ENCODE results near the gene INPP4A. TPM values are rescaled to one million over a fixed set of nuclear protein-coding genes. Genes with fewer than 3 reads are reported as not detected.
A peak's percentile ranks its signal among the peaks of the same experiment; 100 is the strongest.

INPP4A gene
- total RNA-seq, 1 experiment from 2014 or later, result 25.0 TPM

DNA sequence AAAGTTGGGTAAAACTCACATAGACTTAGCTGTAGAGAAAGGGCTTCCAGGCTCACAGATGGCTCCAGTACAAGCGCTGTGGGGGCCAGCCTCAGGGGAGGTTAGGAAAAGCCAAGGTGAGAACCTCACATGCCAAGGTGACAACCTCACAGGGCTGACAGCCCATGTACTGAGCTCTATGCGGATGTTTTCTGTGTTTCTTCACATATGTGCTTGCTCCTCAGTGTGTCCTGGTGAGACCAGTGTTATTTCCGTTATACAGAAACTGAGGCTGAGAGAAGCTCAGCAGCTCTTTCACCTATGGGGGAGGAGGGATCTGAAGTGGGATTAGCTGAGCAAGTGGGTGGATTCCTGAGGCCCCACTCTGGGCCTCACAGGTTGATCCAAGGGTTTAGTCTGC lies 67.3 kb downstream of the INPP4A start:
- no peak overlapping the region for H3K4me3 ChIP-seq
- no peaks in the 10 kb centered on the region for H3K27me3 ChIP-seq
- H3K4me1 ChIP-seq, result no peaks in the 10 kb centered on the region
- no peak overlapping the region for H3K27ac ChIP-seq
- no peaks in the 10 kb centered on the region for H3K9me3 ChIP-seq (replicated peaks)
- no peaks in the 10 kb centered on the region for H3K36me3 ChIP-seq
- DNase-seq, result no peak

DNA sequence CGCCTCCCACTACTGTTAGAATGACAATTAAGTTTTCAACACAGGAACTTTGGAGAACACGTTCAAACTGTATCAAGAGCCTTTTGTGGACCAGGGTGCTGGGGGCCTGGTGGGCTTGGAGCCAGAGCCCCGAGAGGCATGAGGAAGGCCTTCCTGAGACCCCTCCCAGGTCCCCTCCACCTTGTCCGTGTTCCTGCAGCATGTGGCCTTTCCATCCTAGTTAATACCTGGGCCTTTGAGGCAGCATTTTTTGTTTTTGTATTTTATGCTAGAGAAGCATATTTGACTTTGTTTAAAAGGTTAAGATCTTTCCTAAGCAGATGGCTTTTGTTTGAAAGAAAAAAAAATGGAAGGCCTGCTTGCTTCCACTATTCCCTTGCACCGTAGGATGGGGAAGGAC lies 68.0 kb downstream of the INPP4A start:
- Histone ChIP-seq H3K27me3 (no peaks in the 10 kb centered on the region), H3K9me3 (replicated peaks) (no peaks in the 10 kb centered on the region), H3K4me1 (no peaks in the 10 kb centered on the region), H3K27ac (no peak overlapping the region), H3K36me3 (no peaks in the 10 kb centered on the region), H3K4me3 (no peak overlapping the region)
- no peak for DNase-seq

DNA sequence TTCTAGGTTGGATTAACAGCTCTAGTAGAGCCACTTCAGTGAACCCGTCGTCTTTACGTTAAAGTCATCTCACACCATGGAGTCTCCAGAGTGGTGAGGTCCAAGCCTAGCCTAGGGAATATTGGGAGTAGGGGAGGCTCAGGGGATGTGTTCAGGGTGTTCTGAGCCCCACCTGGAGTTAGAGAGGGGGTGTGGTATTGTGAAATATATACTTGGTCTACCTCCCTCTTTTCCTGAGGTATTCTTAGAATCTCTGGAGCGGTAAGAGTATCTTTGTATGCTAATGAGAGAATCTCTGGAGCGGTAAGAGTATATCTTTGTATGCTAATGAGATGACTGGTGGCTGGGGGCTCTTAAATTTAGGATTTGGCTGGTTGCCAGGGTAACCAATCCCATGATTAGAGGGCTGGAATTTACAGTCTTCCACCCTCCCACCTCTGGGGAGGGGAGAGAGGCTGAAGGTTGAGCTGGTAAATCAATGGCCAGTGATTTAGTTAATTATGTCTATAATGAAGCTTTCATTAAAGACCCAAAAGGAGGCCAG lies 69.5 kb downstream of the INPP4A start:
- H3K4me3 ChIP-seq, result no peak overlapping the region
- H3K36me3 ChIP-seq, result no peaks in the 10 kb centered on the region
- no peaks in the 10 kb centered on the region for H3K27me3 ChIP-seq
- no peaks in the 10 kb centered on the region for H3K4me1 ChIP-seq
- no peaks in the 10 kb centered on the region for H3K9me3 ChIP-seq (replicated peaks)
- no peak overlapping the region for H3K27ac ChIP-seq
- no peak for DNase-seq

DNA sequence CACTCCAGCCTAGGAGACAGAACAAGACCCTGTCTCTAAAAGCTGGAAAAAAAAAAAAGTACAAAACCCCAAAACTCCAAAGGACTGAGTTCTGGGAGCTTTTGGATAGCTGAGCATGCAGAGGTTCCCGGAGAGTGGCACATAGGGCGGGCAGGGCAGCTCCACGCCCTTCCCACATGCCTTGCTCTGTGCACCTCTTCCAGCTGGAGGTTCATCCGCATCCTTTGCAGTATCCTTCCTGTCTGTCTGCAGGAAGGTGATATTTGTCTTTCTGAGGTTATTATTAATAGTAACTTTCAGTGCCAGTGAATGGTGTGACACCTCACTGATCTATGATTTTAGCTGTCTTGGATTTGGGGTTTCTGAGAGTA lies 70.2 kb downstream of the INPP4A start:
- no peaks in the 10 kb centered on the region for H3K4me1 ChIP-seq
- no peak for DNase-seq
- H3K27me3 ChIP-seq, result no peaks in the 10 kb centered on the region
- no peaks in the 10 kb centered on the region for H3K36me3 ChIP-seq
- H3K9me3 ChIP-seq (replicated peaks), result no peaks in the 10 kb centered on the region
- no peak overlapping the region for H3K27ac ChIP-seq
- H3K4me3 ChIP-seq, result no peak overlapping the region

DNA sequence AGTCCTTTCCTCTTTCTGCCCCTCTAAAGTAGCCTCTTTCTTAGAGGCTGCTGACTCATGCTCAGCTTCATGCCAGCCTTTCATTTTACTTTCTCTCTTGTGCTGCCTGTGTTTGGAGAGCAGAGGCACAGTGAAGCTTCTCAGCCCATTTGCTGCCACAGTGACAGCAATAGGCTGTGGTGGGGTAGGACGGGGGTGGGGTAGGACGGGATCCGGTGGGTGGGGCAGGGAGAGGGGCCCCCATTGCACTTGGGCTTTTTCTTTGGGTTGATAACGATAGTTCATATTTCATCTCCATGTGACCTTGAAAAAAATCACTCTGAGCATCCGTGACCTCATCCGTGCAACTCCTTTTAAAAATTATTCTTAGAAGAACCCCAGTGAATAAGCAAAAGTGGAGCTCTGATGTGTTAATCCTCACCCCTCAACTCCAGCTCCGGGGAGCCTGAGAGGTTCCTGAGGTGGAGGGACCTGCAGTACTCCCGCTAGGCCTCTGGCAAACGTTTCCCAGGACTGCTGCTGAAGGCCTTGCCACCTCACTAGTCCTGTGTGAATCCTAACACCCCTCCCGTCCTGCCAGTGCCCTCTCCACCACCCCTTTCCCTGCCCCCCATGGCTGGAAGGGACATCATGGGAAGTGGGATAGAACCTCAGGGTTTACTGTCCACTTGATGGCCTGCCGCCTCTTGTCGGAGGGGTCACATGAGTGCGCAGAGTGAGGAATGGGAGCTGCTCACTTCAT lies 70.8 kb downstream of the INPP4A start:
- no peaks in the 10 kb centered on the region for H3K27me3 ChIP-seq
- H3K27ac ChIP-seq, result no peak overlapping the region
- no peaks in the 10 kb centered on the region for H3K4me1 ChIP-seq
- H3K36me3 ChIP-seq, result no peaks in the 10 kb centered on the region
- no peak for DNase-seq
- no peak overlapping the region for H3K4me3 ChIP-seq
- H3K9me3 ChIP-seq (replicated peaks), result no peaks in the 10 kb centered on the region

DNA sequence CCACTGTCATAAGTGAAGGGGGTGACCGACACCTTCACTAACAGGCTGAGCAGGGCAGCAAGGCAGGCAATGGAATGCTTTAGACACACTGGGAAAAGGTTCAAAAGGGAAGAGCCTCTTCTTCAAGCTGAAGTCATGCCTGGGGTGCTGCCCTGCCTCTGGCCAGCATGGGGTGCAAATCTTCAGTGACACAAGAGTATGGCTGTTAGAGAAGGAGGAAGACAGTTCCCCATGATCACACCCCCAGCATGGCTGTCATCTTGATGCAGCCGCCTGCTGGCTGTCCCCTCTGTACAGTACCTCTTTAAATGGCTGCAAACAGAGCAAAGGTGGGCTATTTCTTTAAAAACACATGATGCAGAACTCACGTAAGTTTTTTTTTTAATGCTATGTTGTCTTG lies 71.9 kb downstream of the INPP4A start:
- H3K4me3 ChIP-seq, result no peak overlapping the region
- H3K27ac ChIP-seq, result no peak overlapping the region
- H3K4me1 ChIP-seq, result no peaks in the 10 kb centered on the region
- no peak for DNase-seq
- no peaks in the 10 kb centered on the region for H3K9me3 ChIP-seq (replicated peaks)
- H3K36me3 ChIP-seq, result no peaks in the 10 kb centered on the region
- no peaks in the 10 kb centered on the region for H3K27me3 ChIP-seq

DNA sequence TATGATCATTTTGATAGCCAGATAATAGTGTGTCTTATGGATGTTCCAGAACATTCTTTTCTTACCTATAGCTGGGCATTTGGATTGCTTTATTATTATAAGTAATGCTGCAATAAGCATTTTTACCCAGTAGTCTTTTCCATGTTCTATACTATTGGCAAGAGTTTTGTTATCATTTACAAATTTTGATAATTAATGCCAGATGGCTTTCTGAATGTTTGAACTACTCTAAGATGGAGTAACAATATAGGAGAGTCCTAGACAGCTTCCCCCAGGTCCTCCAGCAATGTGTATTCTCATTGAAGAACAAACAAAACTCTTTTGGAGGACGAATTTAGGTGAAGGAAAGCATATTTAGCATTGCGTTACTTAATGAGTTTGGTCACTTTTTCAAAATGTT lies 73.0 kb downstream of the INPP4A start:
- Histone ChIP-seq H3K27me3 (no peaks in the 10 kb centered on the region), H3K36me3 (no peaks in the 10 kb centered on the region), H3K4me3 (no peak overlapping the region), H3K9me3 (replicated peaks) (no peaks in the 10 kb centered on the region), H3K4me1 (no peaks in the 10 kb centered on the region), H3K27ac (no peak overlapping the region)
- no peak for DNase-seq

DNA sequence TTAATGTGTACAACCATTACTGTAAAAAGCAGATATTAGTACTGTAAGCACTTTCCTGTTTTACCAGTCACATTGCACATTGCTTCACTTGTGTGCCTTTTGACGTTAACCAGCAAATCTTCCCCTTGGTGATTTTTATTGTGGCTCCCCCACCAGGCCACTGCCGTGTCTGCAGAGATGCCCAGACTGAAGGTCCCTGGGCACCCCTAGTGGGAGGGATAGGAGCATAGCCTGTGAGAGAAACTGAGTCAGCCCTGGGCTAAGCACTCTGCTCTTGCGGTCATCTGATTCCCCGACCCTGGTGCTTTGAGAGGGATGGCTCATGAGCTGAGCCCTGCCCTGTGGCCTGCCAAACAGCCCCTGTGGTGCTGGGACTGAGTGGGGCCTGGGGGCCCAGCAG lies 73.4 kb downstream of the INPP4A start:
- no peak overlapping the region for H3K27ac ChIP-seq
- no peaks in the 10 kb centered on the region for H3K27me3 ChIP-seq
- H3K4me1 ChIP-seq, result no peaks in the 10 kb centered on the region
- DNase-seq, result no peak
- no peak overlapping the region for H3K4me3 ChIP-seq
- H3K36me3 ChIP-seq, result no peaks in the 10 kb centered on the region
- H3K9me3 ChIP-seq (replicated peaks), result no peaks in the 10 kb centered on the region

DNA sequence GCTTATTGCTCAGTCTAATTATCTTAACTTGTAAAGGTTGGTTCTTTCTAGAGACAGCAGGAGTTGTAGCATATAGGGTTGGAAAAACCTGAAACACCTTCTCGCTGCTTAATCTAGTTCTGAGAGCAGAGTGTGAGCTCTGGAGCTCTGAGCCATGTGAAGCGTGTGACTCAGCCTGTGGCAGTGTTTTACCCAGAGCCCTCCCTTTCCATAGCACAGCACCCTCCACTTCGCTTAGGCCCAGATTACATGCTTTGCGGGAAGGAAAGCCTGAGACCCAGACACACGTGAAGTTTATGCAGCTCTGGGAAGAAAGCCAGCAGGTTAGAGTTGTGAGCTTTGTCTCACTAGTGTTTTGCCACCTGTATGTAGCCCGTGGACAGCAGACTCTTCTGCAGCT lies 74.5 kb downstream of the INPP4A start:
- no peaks in the 10 kb centered on the region for H3K9me3 ChIP-seq (replicated peaks)
- no peaks in the 10 kb centered on the region for H3K36me3 ChIP-seq
- no peak for DNase-seq
- no peak overlapping the region for H3K27ac ChIP-seq
- peaks cover 3% of the 10 kb centered on the region for H3K4me1 ChIP-seq
- no peaks in the 10 kb centered on the region for H3K27me3 ChIP-seq
- H3K4me3 ChIP-seq, result no peak overlapping the region

DNA sequence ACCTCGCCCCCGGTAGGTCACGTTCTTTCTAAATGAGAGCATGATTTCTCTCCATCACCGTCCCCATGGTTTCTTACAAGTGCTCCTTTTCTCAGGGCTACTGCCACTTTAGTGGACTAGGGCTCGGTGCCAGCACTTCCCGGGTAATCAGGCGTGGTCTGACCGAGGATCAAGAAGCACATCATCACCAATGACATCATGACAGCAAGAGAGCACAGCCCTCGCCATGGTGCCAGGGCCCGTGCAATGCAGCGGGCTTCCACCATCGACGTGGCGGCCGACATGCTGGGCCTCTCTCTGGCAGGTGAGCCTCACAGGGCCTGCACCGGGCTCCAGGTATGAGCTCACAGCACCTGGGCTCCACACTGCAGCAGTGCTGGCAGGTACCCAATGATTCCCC lies 75.2 kb downstream of the INPP4A start:
- Histone ChIP-seq H3K36me3 (no peaks in the 10 kb centered on the region), H3K4me1 (peaks cover 7% of the 10 kb centered on the region), H3K4me3 (no peak overlapping the region), H3K27me3 (no peaks in the 10 kb centered on the region), H3K27ac (no peak overlapping the region), H3K9me3 (replicated peaks) (no peaks in the 10 kb centered on the region)
- DNase-seq, result no peak

DNA sequence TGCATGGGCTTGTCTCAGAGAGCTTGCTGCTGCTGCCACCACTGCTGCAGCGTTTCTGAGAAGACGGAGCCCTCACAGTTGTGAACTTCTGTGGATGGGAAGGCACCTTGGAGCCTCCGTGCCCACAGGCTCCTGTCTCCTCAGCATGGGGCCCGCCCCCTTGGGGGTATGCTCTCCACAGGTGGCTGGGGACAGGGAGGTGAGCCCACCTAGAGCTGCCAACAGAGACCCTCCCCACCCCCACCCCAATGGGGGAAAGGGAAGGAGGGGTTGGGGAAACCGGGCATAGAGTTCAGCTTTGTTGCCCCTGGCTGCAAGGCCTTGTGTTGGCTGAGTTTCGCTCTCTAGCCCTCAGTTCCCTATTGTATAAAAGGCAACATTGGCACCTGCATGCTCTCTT lies 76.1 kb downstream of the INPP4A start:
- Histone ChIP-seq H3K9me3 (replicated peaks) (no peaks in the 10 kb centered on the region), H3K27ac (no peak overlapping the region), H3K27me3 (no peaks in the 10 kb centered on the region), H3K4me1 (peaks cover 7% of the 10 kb centered on the region), H3K36me3 (no peaks in the 10 kb centered on the region; the same call in 1 of the 2 replicates), H3K4me3 (no peak overlapping the region)
- no peak for DNase-seq

DNA sequence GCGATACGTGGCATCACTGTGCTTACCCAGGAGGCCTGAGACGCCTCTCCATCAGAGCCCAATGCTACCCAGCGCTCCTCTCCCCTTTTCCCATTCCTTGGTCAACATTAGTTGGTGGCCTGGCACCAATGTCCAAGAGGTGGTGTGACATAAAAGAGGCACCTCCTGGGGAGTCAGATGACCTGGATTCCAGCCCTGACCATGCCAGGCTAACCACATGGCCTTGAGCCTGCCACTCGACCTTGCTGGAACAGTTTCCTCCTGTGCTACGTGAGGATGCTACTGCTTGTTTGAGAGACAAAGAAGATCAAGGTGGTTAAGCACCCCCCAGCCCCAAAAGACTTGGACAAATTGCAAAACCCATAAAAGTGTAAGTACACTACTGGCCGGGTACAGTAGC lies 76.6 kb downstream of the INPP4A start:
- H3K27ac ChIP-seq, result no peak overlapping the region
- H3K4me3 ChIP-seq, result no peak overlapping the region
- H3K9me3 ChIP-seq (replicated peaks), result no peaks in the 10 kb centered on the region
- no peaks in the 10 kb centered on the region for H3K27me3 ChIP-seq
- H3K36me3 ChIP-seq, result no peaks in the 10 kb centered on the region; the same call in 1 of the 2 replicates
- DNase-seq, result no peak
- H3K4me1 ChIP-seq, result peaks cover 7% of the 10 kb centered on the region

DNA sequence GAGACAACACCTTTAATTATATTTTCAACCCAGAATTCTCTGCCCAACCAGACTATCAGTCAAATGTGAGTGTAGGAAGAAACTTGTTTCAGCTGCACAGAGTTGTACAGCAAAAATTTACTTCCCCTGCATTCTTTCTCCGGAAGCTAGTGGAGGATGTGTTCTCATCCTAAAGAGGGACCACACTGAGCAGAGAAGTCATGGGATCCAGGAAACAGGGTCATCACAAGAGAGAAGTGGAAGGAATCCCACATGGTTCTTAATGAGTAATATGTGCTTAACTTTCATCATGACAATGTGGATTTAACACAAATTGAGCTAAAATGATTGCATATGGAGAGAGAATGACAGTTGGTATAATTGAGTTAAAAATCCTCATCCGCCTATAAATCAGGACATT lies 78.2 kb downstream of the INPP4A start:
- Histone ChIP-seq H3K4me1 (peaks cover 7% of the 10 kb centered on the region), H3K36me3 (no peaks in the 10 kb centered on the region; the same call in 1 of the 2 replicates), H3K27me3 (no peaks in the 10 kb centered on the region), H3K4me3 (no peak overlapping the region), H3K27ac (no peak overlapping the region), H3K9me3 (replicated peaks) (peaks cover 6% of the 10 kb centered on the region; the same call in 1 of the 2 replicates)
- DNase-seq, result no peak

DNA sequence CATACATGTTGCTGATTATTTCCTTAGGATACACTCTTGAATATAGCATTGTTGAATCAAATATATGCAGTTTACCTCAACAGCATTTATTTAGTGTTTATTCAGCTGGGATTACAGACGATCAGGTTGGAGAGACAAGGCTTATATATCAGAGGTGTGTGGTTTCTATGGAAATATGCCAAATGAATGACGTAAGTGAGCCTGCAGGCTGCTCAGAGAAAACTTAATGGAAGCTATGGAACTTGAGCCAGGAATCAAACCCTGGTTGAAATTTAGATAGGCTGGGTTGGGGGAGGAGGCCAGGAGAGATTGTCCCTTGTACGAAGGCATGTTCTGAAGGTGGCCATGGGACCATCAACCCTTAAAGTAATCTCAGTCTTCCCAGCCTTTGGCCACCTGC lies 79.5 kb downstream of the INPP4A start:
- Histone ChIP-seq H3K36me3 (no peaks in the 10 kb centered on the region; the same call in 1 of the 2 replicates), H3K9me3 (replicated peaks) (peaks cover 6% of the 10 kb centered on the region; the same call in 1 of the 2 replicates), H3K27me3 (no peaks in the 10 kb centered on the region), H3K4me3 (no peak overlapping the region), H3K27ac (no peak overlapping the region), H3K4me1 (peaks cover 7% of the 10 kb centered on the region)
- peak; percentile 19 to 69 for DNase-seq

DNA sequence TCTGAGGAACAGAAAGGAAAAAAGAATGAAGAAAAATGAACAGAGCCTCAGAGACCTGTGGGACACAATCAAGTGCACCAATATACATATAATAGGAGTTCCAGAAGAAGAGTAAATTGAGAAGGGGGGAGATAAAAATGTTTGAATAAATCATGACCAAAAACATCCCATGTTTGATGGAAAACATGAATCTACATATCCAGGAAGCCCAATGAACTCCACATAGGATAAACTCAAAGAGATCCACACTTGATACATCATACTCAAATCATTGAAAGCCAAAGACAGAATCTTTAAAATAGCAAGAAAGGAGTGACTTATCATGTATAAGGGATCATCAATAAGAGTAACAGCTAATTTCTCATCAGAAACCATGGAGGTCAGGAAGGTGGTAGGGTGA lies 83.7 kb downstream of the INPP4A start:
- DNase-seq, result no peak
- Histone ChIP-seq H3K27ac (no peak overlapping the region), H3K36me3 (no peaks in the 10 kb centered on the region; the same call in 1 of the 2 replicates)

DNA sequence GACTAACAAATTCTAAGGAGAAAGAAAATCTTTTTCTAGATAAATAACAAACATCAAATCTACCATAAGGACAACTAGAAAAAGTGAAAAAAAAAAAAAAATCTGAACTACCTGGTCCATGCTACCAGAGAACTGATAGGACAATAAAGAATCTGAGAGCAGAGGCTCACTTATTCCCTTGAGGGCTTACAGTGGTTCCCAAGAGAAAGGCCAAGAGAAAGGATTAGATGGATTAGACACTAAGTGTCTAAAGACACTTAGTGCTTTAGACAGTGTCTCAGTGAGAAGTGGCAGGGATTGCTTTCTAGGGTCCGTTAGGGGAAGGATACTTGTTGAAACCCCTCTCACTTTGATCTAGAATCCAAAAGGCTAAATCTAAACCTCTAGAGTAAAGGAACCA lies 85.5 kb downstream of the INPP4A start:
- Histone ChIP-seq H3K36me3 (no peaks in the 10 kb centered on the region; the same call in 1 of the 2 replicates), H3K9me3 (replicated peaks) (peaks cover 6% of the 10 kb centered on the region; the same call in 1 of the 2 replicates), H3K4me3 (no peak overlapping the region), H3K4me1 (no peaks in the 10 kb centered on the region), H3K27ac (no peak overlapping the region), H3K27me3 (no peaks in the 10 kb centered on the region)
- no peak for DNase-seq

More for the DNA sequence above, 83.7 kb downstream of the INPP4A start:
- H3K4me3 ChIP-seq, result no peak overlapping the region
- peaks cover 6% of the 10 kb centered on the region; the same call in 1 of the 2 replicates for H3K9me3 ChIP-seq (replicated peaks)
- no peaks in the 10 kb centered on the region for H3K27me3 ChIP-seq
- H3K4me1 ChIP-seq, result peaks cover 7% of the 10 kb centered on the region
